Left lung (tissue), 10 donors: ENCODE data around the gene ERCC1. TPM values are rescaled to one million over a fixed set of nuclear protein-coding genes. Genes with fewer than 3 reads are reported as not detected.
"Not testable (repeated sequence)": the region's sequence is repeated elsewhere in the genome, so short reads cannot be mapped to it uniquely, and the experiment has no call there.

Experiments
- ATAC-seq: fragments of 200-7000 bp; cut with Tn5 transposase; one replicate; pipeline ENCODE4 v1.9.1; 2020; ENCODE audit warnings: moderate library complexity
- DNase-seq, 4 donors: peaks; one replicate each; pipeline ENCODE4 v3.0.0-alpha.2; 2013 to 2020
- H3K27ac ChIP-seq, 2 donors: fragments of 200-600 bp; sonication (generic) in 1 of 2; one replicate each; pipeline versions ENCODE4 v1.5.0 to v1.8.0; 2020 to 2021
- H3K27me3 ChIP-seq, 2 donors: fragments of 200-600 bp; sonication (generic) in 1 of 2; one replicate each; pipeline versions ENCODE4 v1.5.0 to v1.8.0; 2020 to 2021
- H3K36me3 ChIP-seq, 2 donors: fragments of 200-600 bp; sonication (generic) in 1 of 2; one replicate each; pipeline versions ENCODE4 v1.5.0 to v1.8.0; 2020 to 2021
- H3K4me1 ChIP-seq, 2 donors: fragments of 200-600 bp; one replicate each; pipeline ENCODE4 v1.8.0; 2021
- H3K4me3 ChIP-seq, 2 donors: fragments of 200-600 bp; sonication (generic) in 1 of 2; one replicate each; pipeline versions ENCODE4 v1.5.0 to v1.8.0; 2020 to 2021; ENCODE audit warnings: mild to moderate bottlenecking in 1 of 2
- H3K9me3 ChIP-seq, 2 donors: fragments of 200-600 bp; sonication (generic) in 1 of 2; one replicate each; pipeline versions ENCODE4 v1.5.0 to v1.8.0; 2020 to 2021
- intact Hi-C, 2 donors: fragments of 100-400 bp; cut with DNase I; formaldehyde crosslinking; loops; one replicate each; pipeline versions ENCODE4 v1.11.2 to v1.14.2; 2022
- polyA plus RNA-seq, 6 donors: library from polyadenylated mRNA; unstranded; fragments of 120-200 nt; gene quantifications; one replicate each; pipeline ENCODE4 v1.2.1, GENCODE V29; 2013; ENCODE audit not compliant: insufficient read length in 6 of 6
- total RNA-seq, 2 donors: library from RNA; stranded (reverse); fragmentation: NEBNext Ultra II Directional; extraction: Animal tissue kit (Norgen Biotek cat#: 25700); gene quantifications; one replicate each; pipeline ENCODE4 v1.2.1, GENCODE V29; 2021
- TF ChIP-seq, protein P1 (sequence below), 2 donors: fragments of 200-600 bp; sonication (generic) in 1 of 2; IDR thresholded peaks; one replicate each; pipeline versions ENCODE4 v1.5.0 to v1.8.0; 2021; ENCODE audit warnings: antibody characterized with exemption in 2 of 2
- donor health status: DM: no; HTN: yes; CAD: no.
- donor health status: DM: no; HTN: no; CAD: no.

The ERCC1 gene
- total and polyA plus RNA-seq, 8 donors, result 56.1 to 108 (median 85.1) TPM

DNA sequence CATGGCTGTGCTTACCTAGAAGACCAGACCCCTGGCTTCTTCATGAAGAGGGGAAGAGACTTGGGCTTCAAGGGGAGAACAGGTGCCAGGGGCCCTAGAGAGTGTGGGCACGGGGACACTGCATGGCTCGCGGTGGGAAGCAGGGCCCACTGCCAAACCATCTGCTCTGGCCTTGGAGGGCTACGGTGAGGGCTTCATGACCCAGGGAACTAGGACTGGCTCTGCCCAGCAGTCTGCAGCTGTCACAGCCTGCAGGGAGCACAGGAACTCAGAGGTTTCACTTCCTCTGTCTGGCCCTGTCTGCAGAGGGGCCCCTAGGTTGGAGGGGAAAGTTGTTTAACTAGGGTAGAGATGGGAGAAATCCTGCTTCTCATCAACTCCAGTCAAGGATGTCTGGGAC is 4.3 kb downstream of the ERCC1 start:
- intact Hi-C loops, result no loop called here
- no peaks in the 10 kb centered on the region for H3K9me3 ChIP-seq
- ATAC-seq, result no peak
- peaks cover 8 to 53% of the 10 kb centered on the region in 2 donors for H3K4me1 ChIP-seq
- peak in 1 of 4 donors; percentile 63 for DNase-seq
- no peaks in the 10 kb centered on the region for H3K27me3 ChIP-seq
- TF ChIP-seq, protein P1, sequence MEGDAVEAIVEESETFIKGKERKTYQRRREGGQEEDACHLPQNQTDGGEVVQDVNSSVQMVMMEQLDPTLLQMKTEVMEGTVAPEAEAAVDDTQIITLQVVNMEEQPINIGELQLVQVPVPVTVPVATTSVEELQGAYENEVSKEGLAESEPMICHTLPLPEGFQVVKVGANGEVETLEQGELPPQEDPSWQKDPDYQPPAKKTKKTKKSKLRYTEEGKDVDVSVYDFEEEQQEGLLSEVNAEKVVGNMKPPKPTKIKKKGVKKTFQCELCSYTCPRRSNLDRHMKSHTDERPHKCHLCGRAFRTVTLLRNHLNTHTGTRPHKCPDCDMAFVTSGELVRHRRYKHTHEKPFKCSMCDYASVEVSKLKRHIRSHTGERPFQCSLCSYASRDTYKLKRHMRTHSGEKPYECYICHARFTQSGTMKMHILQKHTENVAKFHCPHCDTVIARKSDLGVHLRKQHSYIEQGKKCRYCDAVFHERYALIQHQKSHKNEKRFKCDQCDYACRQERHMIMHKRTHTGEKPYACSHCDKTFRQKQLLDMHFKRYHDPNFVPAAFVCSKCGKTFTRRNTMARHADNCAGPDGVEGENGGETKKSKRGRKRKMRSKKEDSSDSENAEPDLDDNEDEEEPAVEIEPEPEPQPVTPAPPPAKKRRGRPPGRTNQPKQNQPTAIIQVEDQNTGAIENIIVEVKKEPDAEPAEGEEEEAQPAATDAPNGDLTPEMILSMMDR (IDR thresholded peaks at IDR 0.05), result no peak
- peaks cover 0 to 62% of the 10 kb centered on the region in 2 donors for H3K36me3 ChIP-seq
- H3K4me3 ChIP-seq, result no peak overlapping the region
- peak overlapping the region in 1 of 2 donors; percentile 58 for H3K27ac ChIP-seq

DNA sequence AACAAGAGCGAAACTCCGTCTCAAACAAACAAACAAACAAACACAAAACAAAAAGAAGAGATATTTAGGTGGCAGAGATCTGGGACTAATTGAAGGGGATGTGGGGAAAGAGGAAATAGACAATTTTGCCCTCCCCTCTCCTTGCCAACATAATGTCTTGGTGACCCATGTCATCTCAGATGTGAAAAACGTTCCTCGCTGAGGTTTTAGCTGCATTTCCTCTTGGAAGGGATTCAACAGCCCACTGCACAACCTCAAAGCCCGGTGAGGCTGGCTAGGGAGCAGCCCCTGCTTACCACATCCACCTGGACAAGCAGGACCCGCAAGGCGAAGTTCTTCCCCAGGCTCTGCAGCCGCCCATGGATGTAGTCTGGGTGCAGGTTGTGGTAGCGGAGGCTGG is 4.9 kb downstream of the ERCC1 start:
- DNase-seq (no peak), ATAC-seq (no peak)
- intact Hi-C loops, result no loop called here
- no peaks in the 10 kb centered on the region for H3K9me3 ChIP-seq
- H3K4me3 ChIP-seq, result no peak overlapping the region
- peaks cover 0 to 68% of the 10 kb centered on the region in 2 donors for H3K36me3 ChIP-seq
- TF ChIP-seq, protein P1 (IDR thresholded peaks at IDR 0.05), result no peak
- H3K27me3 ChIP-seq, result no peaks in the 10 kb centered on the region
- H3K27ac ChIP-seq, result peak overlapping the region in 1 of 2 donors; percentile 58
- H3K4me1 ChIP-seq, result peaks cover 5 to 47% of the 10 kb centered on the region in 2 donors

DNA sequence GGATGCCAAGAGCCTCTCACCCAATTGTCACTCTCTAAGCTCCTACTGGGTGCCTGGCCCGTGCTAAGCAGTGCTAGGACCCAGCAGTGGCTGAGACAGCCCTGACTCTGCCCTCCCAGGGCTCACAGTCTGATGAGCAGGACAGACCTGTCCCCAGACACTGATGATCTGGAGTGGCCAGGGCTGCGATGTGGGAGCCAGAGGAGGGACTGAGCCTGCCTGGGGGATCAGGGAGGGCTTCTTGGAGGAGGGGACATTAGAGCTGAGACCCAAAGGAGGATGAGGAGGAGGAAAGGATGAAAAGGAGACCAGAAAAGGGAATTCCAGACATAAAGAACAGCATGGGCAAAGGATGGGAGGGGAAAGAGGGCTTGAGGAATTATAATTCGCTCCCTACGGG is 6.6 kb downstream of the ERCC1 start:
- Histone ChIP-seq H3K27ac (no peak overlapping the region), H3K4me3 (no peak overlapping the region), H3K9me3 (no peaks in the 10 kb centered on the region), H3K27me3 (no peaks in the 10 kb centered on the region), H3K4me1 (peaks cover 0 to 32% of the 10 kb centered on the region in 2 donors), H3K36me3 (peaks cover 0 to 85% of the 10 kb centered on the region in 2 donors)
- no peak for ATAC-seq
- intact Hi-C loops, result no loop called here
- TF ChIP-seq, protein P1 (IDR thresholded peaks at IDR 0.05), result no peak
- no peak for DNase-seq

DNA sequence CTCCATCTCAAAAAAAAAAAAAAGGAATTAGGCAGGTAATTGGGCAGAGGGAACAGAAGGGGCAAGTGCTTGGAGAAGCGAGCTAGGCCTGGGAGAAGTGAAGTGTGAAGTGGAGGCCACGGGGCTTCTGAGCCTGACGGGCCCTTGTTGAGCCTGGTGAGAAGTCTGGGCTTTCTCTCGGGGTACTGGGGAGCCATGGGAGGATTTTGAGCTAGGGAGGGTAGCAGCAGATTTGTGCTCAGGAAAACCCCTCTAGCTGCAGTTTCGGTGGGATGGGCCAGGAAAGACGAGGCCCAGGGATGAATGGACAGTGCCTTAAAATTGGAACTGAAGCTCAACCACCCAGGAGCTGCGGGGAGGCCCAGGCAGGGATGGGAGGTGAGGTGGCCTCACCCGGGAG is 9.2 kb downstream of the ERCC1 start:
- H3K9me3 ChIP-seq, result no peaks in the 10 kb centered on the region
- peaks cover 0 to 70% of the 10 kb centered on the region in 2 donors for H3K36me3 ChIP-seq
- H3K4me1 ChIP-seq, result peaks cover 0 to 9% of the 10 kb centered on the region in 2 donors
- H3K27ac ChIP-seq, result no peak overlapping the region
- intact Hi-C loops, result no loop called here
- no peak overlapping the region for H3K4me3 ChIP-seq
- no peak for ATAC-seq
- TF ChIP-seq, protein P1 (IDR thresholded peaks at IDR 0.05), result no peak
- DNase-seq, result no peak
- H3K27me3 ChIP-seq, result no peaks in the 10 kb centered on the region

DNA sequence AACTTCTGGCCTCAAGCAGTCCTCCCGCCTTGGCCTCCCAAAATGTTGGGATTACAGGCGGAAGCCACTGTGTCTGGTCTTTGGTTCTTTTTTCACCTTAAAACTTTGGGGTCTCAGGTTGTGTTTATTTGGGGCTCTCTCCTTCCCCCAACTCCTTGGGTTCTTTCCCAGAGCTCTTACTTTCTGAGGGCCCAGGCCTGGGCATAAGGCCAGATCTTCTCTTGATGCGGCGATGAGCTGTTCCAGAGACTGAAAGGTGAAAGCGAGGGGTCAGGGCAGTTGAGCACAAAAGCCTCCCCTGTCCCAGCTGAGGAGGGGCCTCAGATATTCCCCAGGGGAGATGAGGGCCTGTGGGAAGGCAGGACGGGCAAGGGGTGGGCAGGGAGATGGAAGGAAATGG is 10.2 kb downstream of the ERCC1 start:
- H3K4me3 ChIP-seq, result no peak overlapping the region
- no peak overlapping the region for H3K27ac ChIP-seq
- intact Hi-C loops, result no loop called here
- H3K4me1 ChIP-seq, result peaks cover 0 to 4% of the 10 kb centered on the region in 2 donors
- H3K9me3 ChIP-seq, result no peaks in the 10 kb centered on the region
- no peaks in the 10 kb centered on the region for H3K27me3 ChIP-seq
- peaks cover 0 to 68% of the 10 kb centered on the region in 2 donors for H3K36me3 ChIP-seq
- ATAC-seq, result no peak
- DNase-seq, result no peak
- TF ChIP-seq, protein P1 (IDR thresholded peaks at IDR 0.05), result no peak

DNA sequence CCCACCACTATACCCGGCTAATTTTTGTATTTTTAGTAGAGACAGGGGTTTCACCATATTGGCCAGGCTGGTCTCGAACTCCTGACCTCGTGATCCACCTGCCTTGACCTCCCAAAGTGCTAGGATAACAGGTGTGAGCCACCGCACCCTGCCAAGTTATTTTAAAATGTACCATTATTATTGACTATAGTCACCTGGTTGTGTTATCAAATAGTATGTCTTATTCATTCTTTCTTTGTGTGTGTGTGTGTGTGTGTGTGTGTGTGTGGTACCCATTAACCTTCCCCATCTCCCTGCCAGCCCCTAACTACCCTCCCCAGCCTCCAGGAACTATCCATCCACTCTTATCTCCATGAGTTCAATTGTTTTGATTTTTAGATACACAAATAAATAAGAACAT is 13.4 kb downstream of the ERCC1 start:
- H3K27ac ChIP-seq, ATAC-seq, H3K27me3 ChIP-seq, intact Hi-C loops, H3K9me3 ChIP-seq, DNase-seq, H3K4me3 ChIP-seq: not testable (repeated sequence)
- Histone ChIP-seq H3K4me1 (peaks cover 11 to 26% of the 10 kb centered on the region in 2 donors), H3K36me3 (peaks cover 0 to 38% of the 10 kb centered on the region in 2 donors)
